ENCODE measurements around the gene LIME1. TPM values are rescaled to one million over a fixed set of nuclear protein-coding genes. Genes with fewer than 3 reads are reported as not detected.

The LIME1 gene
- total and polyA plus RNA-seq, 2 of the 8 experiments (the other 6 are each of a cell fraction or from before 2014, with no cell fraction given) = 4.5 to 5.9 TPM

DNA sequence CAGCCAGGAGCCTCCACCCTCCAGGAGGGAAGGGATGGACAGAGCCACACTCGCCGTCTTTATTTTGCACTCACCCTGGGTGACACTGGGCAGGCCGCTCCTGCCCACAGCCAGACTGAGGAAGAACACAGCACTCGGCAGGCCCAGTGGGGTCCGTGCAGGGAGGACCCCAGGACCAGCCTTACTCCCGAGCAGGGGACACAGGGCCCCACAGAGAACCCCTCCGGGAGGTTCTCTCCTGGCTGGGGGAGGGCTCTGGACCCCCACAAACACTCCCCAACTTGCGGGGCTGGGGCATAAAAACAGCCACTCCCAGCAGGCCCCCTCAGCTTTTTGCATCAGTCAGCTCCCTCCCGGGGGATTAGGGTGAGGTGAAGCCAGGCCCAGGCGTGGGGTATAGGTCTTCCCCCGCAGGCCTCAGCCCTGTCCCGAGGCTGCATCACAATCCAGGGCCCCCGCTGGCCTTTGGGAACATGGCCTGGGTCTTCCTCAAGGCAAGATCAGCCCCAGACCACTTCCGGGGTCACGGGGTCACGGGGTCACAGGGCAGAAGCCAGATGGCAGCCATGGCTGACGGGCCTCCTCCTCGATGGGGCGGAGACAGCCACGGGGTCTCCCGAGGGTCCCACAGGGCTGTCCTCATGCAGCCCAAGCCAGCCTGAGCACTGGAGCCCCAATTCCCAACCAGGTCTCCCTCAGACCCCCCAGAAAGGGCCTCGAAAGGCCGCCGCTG is 36.8 kb upstream of the LIME1 start:
- Histone ChIP-seq H3K36me3 (ENCODE audit: control insufficient read depth in 2 of 4, insufficient read depth in 4 of 4, low read length in 3 of 4) (peaks cover 0 to 3% (median under 1%) of the 10 kb centered on the region in 4 experiments; a peak in 3 of 8 replicates), H3K4me1 (replicated peaks in 1 of 4; ENCODE audit: control insufficient read depth in 3 of 4, insufficient read depth in 4 of 4, low read length in 3 of 4) (peaks cover 0 to 12% (median 7%) of the 10 kb centered on the region in 4 experiments; a peak in 4 of 7 replicates), H4K20me1 (replicated peaks in 1 of 2; ENCODE audit: control insufficient read depth in 1 of 2, insufficient read depth in 2 of 2, low read length in 2 of 2) (peaks cover 2 to 10% of the 10 kb centered on the region in 2 experiments), H2AK5ac (ENCODE audit: low read depth, low read length) (no peak overlapping the region), H2BK20ac (ENCODE audit: low read length) (no peak overlapping the region), H4K5ac (ENCODE audit: insufficient read length, low read depth, low read length) (no peak overlapping the region), H3K4me2 (ENCODE audit: insufficient read depth in 1 of 2, low read depth in 2 of 2, low read length in 2 of 2) (no peak overlapping the region), H3K79me2 (ENCODE audit: control insufficient read depth in 1 of 2, insufficient read depth in 2 of 2, low read length in 2 of 2) (no peaks in the 10 kb centered on the region), H3K23me2 (ENCODE audit: low read depth, low read length) (peaks cover 5% of the 10 kb centered on the region; the same call in 1 of the 2 replicates), H3K9me3 (ENCODE audit: insufficient read depth in 2 of 2, low read depth in 1 of 2, low read length in 1 of 2) (no peaks in the 10 kb centered on the region), H3K14ac (ENCODE audit: insufficient read length) (no peak overlapping the region), H3K27me3 (replicated peaks in 1 of 4; ENCODE audit: control insufficient read depth in 3 of 4, extremely low read depth in 1 of 4, insufficient read depth in 3 of 4, low read length in 3 of 4) (no peaks in the 10 kb centered on the region), H3K23ac (ENCODE audit: insufficient read length) (no peak overlapping the region), H3K27ac (ENCODE audit: low read depth, low read length) (no peak overlapping the region), H2BK120ac (replicated peaks; ENCODE audit: low read depth, low read length) (no peak overlapping the region), H4K8ac (ENCODE audit: extremely low read depth, insufficient read depth, low read length) (peak overlapping the region; percentile 65; the same call in 1 of the 2 replicates), H3K9ac (replicated peaks in 1 of 4; ENCODE audit: extremely low read depth in 1 of 4, low read depth in 3 of 4, low read length in 3 of 4) (no peak overlapping the region), H3K4ac (replicated peaks; ENCODE audit: insufficient read length, low read depth, low read length) (no peak overlapping the region), H3K4me3 (ENCODE audit: extremely low read depth in 1 of 4, insufficient read depth in 2 of 4, low read depth in 3 of 4, low read length in 4 of 4) (no peak overlapping the region), H4K91ac (replicated peaks; ENCODE audit: insufficient read length, low read length) (no peak overlapping the region), H3K79me1 (ENCODE audit: low read depth, low read length) (no peaks in the 10 kb centered on the region), H2BK12ac (ENCODE audit: low read depth, low read length) (no peak overlapping the region), H3K56ac (replicated peaks; ENCODE audit: insufficient read length, low read depth, low read length) (no peak overlapping the region), H2AFZ (ENCODE audit: low read length) (no peak overlapping the region), H2BK15ac (ENCODE audit: low read length) (no peak overlapping the region), H2BK5ac (ENCODE audit: low read depth, low read length) (no peak overlapping the region), H3K18ac (ENCODE audit: extremely low read depth, low read length) (no peak overlapping the region; the same call in none of the 2 replicates)
- CTCF ChIA-PET (ENCODE audit: partially characterized antibody) = interaction anchor here (0.7 to 2.2 kb wide), 4 partner anchors 8 to 162 kb away, joined by 3 to 9 read pairs (median 4); partner anchors contain the start of genes ARFRP1 and ZGPAT
- no peak for DNase-seq (ENCODE audit: low read depth in 1 of 2, low spot score in 2 of 2)
- FAIRE-seq = no peak
- POLR2A ChIA-PET (ENCODE audit: partially characterized antibody) = interaction anchor here (0.5 to 4.2 kb wide), 15 partner anchors 9 to 510 kb away, joined by 3 to 31 read pairs (median 4); partner anchors contain the start of genes RTEL1 and UCKL1
- WGBS, 2 experiments (ENCODE audit: extremely low coverage in 1 of 2, insufficient coverage in 1 of 2, insufficient read length in 1 of 2, insufficient replicate concordance in 2 of 2, low coverage in 1 of 2, low lambda C conversion rate in 2 of 2, missing lambda C conversion rate in 1 of 2) = 85% methylated on average over 16 of the region's 24 CpGs; no CpG with 5 or more reads in 1 of the 2 experiments
- TF ChIP-seq CEBPB (IDR thresholded peaks at IDR 0.05; ENCODE audit: low read depth, low read length) (no peak), FOSL1 (IDR thresholded peaks at IDR 0.05; ENCODE audit: insufficient read depth, low read depth, low read length) (no peak), BCL11A (IDR thresholded peaks at IDR 0.05; ENCODE audit: low read depth in 2 of 2, low read length in 2 of 2) (no peak), CHD1 (IDR thresholded peaks at IDR 0.05; ENCODE audit: low read depth, low read length) (no peak), KDM1A (IDR thresholded peaks at IDR 0.05; ENCODE audit: borderline replicate concordance, low read length) (no peak), SP2 (IDR thresholded peaks at IDR 0.05; ENCODE audit: low read length) (no peak), CBX5 (IDR thresholded peaks at IDR 0.05; ENCODE audit: low read depth, low read length) (no peak), POU5F1 (IDR thresholded peaks at IDR 0.05; ENCODE audit: low read depth, low read length) (no peak), TCF12 (IDR thresholded peaks at IDR 0.05; ENCODE audit: low read depth, low read length) (no peak)
- TF ChIP-seq, protein P1, sequence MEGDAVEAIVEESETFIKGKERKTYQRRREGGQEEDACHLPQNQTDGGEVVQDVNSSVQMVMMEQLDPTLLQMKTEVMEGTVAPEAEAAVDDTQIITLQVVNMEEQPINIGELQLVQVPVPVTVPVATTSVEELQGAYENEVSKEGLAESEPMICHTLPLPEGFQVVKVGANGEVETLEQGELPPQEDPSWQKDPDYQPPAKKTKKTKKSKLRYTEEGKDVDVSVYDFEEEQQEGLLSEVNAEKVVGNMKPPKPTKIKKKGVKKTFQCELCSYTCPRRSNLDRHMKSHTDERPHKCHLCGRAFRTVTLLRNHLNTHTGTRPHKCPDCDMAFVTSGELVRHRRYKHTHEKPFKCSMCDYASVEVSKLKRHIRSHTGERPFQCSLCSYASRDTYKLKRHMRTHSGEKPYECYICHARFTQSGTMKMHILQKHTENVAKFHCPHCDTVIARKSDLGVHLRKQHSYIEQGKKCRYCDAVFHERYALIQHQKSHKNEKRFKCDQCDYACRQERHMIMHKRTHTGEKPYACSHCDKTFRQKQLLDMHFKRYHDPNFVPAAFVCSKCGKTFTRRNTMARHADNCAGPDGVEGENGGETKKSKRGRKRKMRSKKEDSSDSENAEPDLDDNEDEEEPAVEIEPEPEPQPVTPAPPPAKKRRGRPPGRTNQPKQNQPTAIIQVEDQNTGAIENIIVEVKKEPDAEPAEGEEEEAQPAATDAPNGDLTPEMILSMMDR (IDR thresholded peaks at IDR 0.05; ENCODE audit: control extremely low read depth in 1 of 3, insufficient read depth in 1 of 3, low read depth in 1 of 3, low read length in 3 of 3) = no peak
